ENCODE data around the gene VIT.

Gene VIT

GRCh38 chr2:36777272-36777671 lies 80.8 kb downstream of the VIT start:
- H3K36me3 ChIP-seq (ENCODE audit: control insufficient read depth in 4 of 4, insufficient read depth in 4 of 4, low read length in 3 of 4): no peaks in the 10 kb centered on the region
- no peak overlapping the region for H3K27ac ChIP-seq (ENCODE audit: insufficient read depth in 1 of 2, low read depth in 1 of 2, low read length in 2 of 2, poor library complexity in 1 of 2, severe bottlenecking in 2 of 2)
- no peaks in the 10 kb centered on the region for H3K9me3 ChIP-seq (ENCODE audit: control extremely low read depth in 1 of 5, control insufficient read depth in 4 of 5, insufficient read depth in 2 of 5, low read depth in 1 of 5, low read length in 4 of 5)
- H3K4me1 ChIP-seq (ENCODE audit: control extremely low read depth in 1 of 4, control insufficient read depth in 4 of 4, insufficient read depth in 4 of 4, low read length in 3 of 4): peaks cover 0 to 6% (median under 1%) of the 10 kb centered on the region in 4 experiments
- no peak for DNase-seq
- H3K4me3 ChIP-seq (ENCODE audit: control insufficient read depth in 1 of 7, extremely low read depth in 1 of 7, insufficient read depth in 4 of 7, low read depth in 2 of 7, low read length in 6 of 7): no peak overlapping the region
- ChIA-PET CTCF (interaction anchor here (2.3 to 2.5 kb wide), 2 partner anchors 11 to 15 kb away, joined by 7 to 8 read pairs; no protein-coding TSS in a partner anchor), POLR2A (no interaction called here)
- H3K27me3 ChIP-seq (replicated peaks in 2 of 5; ENCODE audit: control insufficient read depth in 4 of 5, insufficient read depth in 5 of 5, low read length in 4 of 5): no peaks in the 10 kb centered on the region
- 87% methylated on average over 1 of the region's 2 CpGs for WGBS (ENCODE audit: insufficient coverage)

- H3K27ac ChIP-seq (ENCODE audit: insufficient read depth in 1 of 2, low read depth in 1 of 2, low read length in 2 of 2, poor library complexity in 1 of 2, severe bottlenecking in 2 of 2): no peak overlapping the region
- WGBS (ENCODE audit: insufficient coverage): 100% methylated on average over 3 of the region's 5 CpGs
- no peaks in the 10 kb centered on the region for H3K9me3 ChIP-seq (ENCODE audit: control extremely low read depth in 1 of 5, control insufficient read depth in 4 of 5, insufficient read depth in 2 of 5, low read depth in 1 of 5, low read length in 4 of 5)
- no peak overlapping the region for H3K4me3 ChIP-seq (ENCODE audit: control insufficient read depth in 1 of 7, extremely low read depth in 1 of 7, insufficient read depth in 4 of 7, low read depth in 2 of 7, low read length in 6 of 7)
- H3K36me3 ChIP-seq (ENCODE audit: control insufficient read depth in 4 of 4, insufficient read depth in 4 of 4, low read length in 3 of 4): no peaks in the 10 kb centered on the region
- no peaks in the 10 kb centered on the region for H3K27me3 ChIP-seq (replicated peaks in 2 of 5; ENCODE audit: control insufficient read depth in 4 of 5, insufficient read depth in 5 of 5, low read length in 4 of 5)
- ChIA-PET POLR2A (no interaction called here), CTCF (interaction anchor here (1.0 to 2.5 kb wide), 4 partner anchors 9 to 29 kb away, joined by 3 to 8 read pairs (median 5); no protein-coding TSS in a partner anchor)
- peaks cover 0 to 8% (median under 1%) of the 10 kb centered on the region in 4 experiments for H3K4me1 ChIP-seq (ENCODE audit: control extremely low read depth in 1 of 4, control insufficient read depth in 4 of 4, insufficient read depth in 4 of 4, low read length in 3 of 4)
- no peak for DNase-seq
Measured at GRCh38 chr2:36777788-36778187, 81.3 kb downstream of the VIT start.

- no peaks in the 10 kb centered on the region for H3K36me3 ChIP-seq (ENCODE audit: control insufficient read depth in 4 of 4, insufficient read depth in 4 of 4, low read length in 3 of 4)
- H3K9me3 ChIP-seq (ENCODE audit: control extremely low read depth in 1 of 5, control insufficient read depth in 4 of 5, insufficient read depth in 2 of 5, low read depth in 1 of 5, low read length in 4 of 5): no peaks in the 10 kb centered on the region
- peaks cover 0 to 8% (median under 1%) of the 10 kb centered on the region in 4 experiments for H3K4me1 ChIP-seq (ENCODE audit: control extremely low read depth in 1 of 4, control insufficient read depth in 4 of 4, insufficient read depth in 4 of 4, low read length in 3 of 4)
- WGBS (ENCODE audit: insufficient coverage): 100% methylated on average over 1 of the region's 2 CpGs
- no peak overlapping the region for H3K27ac ChIP-seq (ENCODE audit: insufficient read depth in 1 of 2, low read depth in 1 of 2, low read length in 2 of 2, poor library complexity in 1 of 2, severe bottlenecking in 2 of 2)
- no peak for DNase-seq
- H3K27me3 ChIP-seq (replicated peaks in 2 of 5; ENCODE audit: control insufficient read depth in 4 of 5, insufficient read depth in 5 of 5, low read length in 4 of 5): no peaks in the 10 kb centered on the region
- no peak overlapping the region for H3K4me3 ChIP-seq (ENCODE audit: control insufficient read depth in 1 of 7, extremely low read depth in 1 of 7, insufficient read depth in 4 of 7, low read depth in 2 of 7, low read length in 6 of 7)
- ChIA-PET CTCF (interaction anchor here (0.8 to 2.5 kb wide), 7 partner anchors 9 to 224 kb away, joined by 3 to 8 read pairs (median 5); no protein-coding TSS in a partner anchor), POLR2A (no interaction called here)
Measured at GRCh38 chr2:36779462-36779861, 83.0 kb downstream of the VIT start.

GRCh38 chr2:36780231-36780839 lies 83.8 kb downstream of the VIT start:
- 0% methylated on average over 2 of the region's 4 CpGs for WGBS (ENCODE audit: insufficient coverage)
- Histone ChIP-seq H3K27ac (ENCODE audit: insufficient read depth in 1 of 2, low read depth in 1 of 2, low read length in 2 of 2, poor library complexity in 1 of 2, severe bottlenecking in 2 of 2) (no peak overlapping the region), H3K4me1 (ENCODE audit: control extremely low read depth in 1 of 4, control insufficient read depth in 4 of 4, insufficient read depth in 4 of 4, low read length in 3 of 4) (peaks cover 0 to 8% (median under 1%) of the 10 kb centered on the region in 4 experiments), H3K9me3 (ENCODE audit: control extremely low read depth in 1 of 5, control insufficient read depth in 4 of 5, insufficient read depth in 2 of 5, low read depth in 1 of 5, low read length in 4 of 5) (no peaks in the 10 kb centered on the region), H3K36me3 (ENCODE audit: control insufficient read depth in 4 of 4, insufficient read depth in 4 of 4, low read length in 3 of 4) (no peaks in the 10 kb centered on the region), H3K27me3 (replicated peaks in 2 of 5; ENCODE audit: control insufficient read depth in 4 of 5, insufficient read depth in 5 of 5, low read length in 4 of 5) (no peaks in the 10 kb centered on the region), H3K4me3 (ENCODE audit: control insufficient read depth in 1 of 7, extremely low read depth in 1 of 7, insufficient read depth in 4 of 7, low read depth in 2 of 7, low read length in 6 of 7) (peak overlapping the region in 1 of 7 experiments; percentile 14)
- ChIA-PET POLR2A (interaction anchor here (1.2 kb wide), 1 partner anchor 185 kb away, joined by 3 read pairs; no protein-coding TSS in a partner anchor), CTCF (interaction anchor here (0.8 to 2.6 kb wide), 8 partner anchors 11 to 138 kb away, joined by 3 to 15 read pairs (median 3); no protein-coding TSS in a partner anchor)
- peak; percentile 25 to 63 (median 57) for DNase-seq

- H3K4me1 ChIP-seq (ENCODE audit: control extremely low read depth in 1 of 4, control insufficient read depth in 4 of 4, insufficient read depth in 4 of 4, low read length in 3 of 4): peaks cover 0 to 8% (median under 1%) of the 10 kb centered on the region in 4 experiments
- no peaks in the 10 kb centered on the region for H3K27me3 ChIP-seq (replicated peaks in 2 of 5; ENCODE audit: control insufficient read depth in 4 of 5, insufficient read depth in 5 of 5, low read length in 4 of 5)
- no peaks in the 10 kb centered on the region for H3K36me3 ChIP-seq (ENCODE audit: control insufficient read depth in 4 of 4, insufficient read depth in 4 of 4, low read length in 3 of 4)
- no peaks in the 10 kb centered on the region for H3K9me3 ChIP-seq (ENCODE audit: control extremely low read depth in 1 of 5, control insufficient read depth in 4 of 5, insufficient read depth in 2 of 5, low read depth in 1 of 5, low read length in 4 of 5)
- CTCF ChIA-PET: interaction anchor here (0.8 to 2.9 kb wide), 4 partner anchors 9 to 431 kb away, joined by 3 to 15 read pairs (median 6); no protein-coding TSS in a partner anchor
- no peak for DNase-seq
- 89% methylated on average over 10 of the region's 19 CpGs for WGBS (ENCODE audit: insufficient coverage)
- H3K27ac ChIP-seq (ENCODE audit: insufficient read depth in 1 of 2, low read depth in 1 of 2, low read length in 2 of 2, poor library complexity in 1 of 2, severe bottlenecking in 2 of 2): no peak overlapping the region
- POLR2A ChIA-PET: no interaction called here
- H3K4me3 ChIP-seq (ENCODE audit: control insufficient read depth in 1 of 7, extremely low read depth in 1 of 7, insufficient read depth in 4 of 7, low read depth in 2 of 7, low read length in 6 of 7): peak overlapping the region in 1 of 7 experiments; percentile 19
Measured at GRCh38 chr2:36781907-36782720, 85.6 kb downstream of the VIT start.

- no CpG with 5 or more reads among the region's 2 CpGs for WGBS (ENCODE audit: insufficient coverage)
- Histone ChIP-seq H3K36me3 (ENCODE audit: control insufficient read depth in 4 of 4, insufficient read depth in 4 of 4, low read length in 3 of 4) (no peaks in the 10 kb centered on the region), H3K4me1 (ENCODE audit: control extremely low read depth in 1 of 4, control insufficient read depth in 4 of 4, insufficient read depth in 4 of 4, low read length in 3 of 4) (peaks cover 0 to 8% (median under 1%) of the 10 kb centered on the region in 4 experiments), H3K9me3 (ENCODE audit: control extremely low read depth in 1 of 5, control insufficient read depth in 4 of 5, insufficient read depth in 2 of 5, low read depth in 1 of 5, low read length in 4 of 5) (no peaks in the 10 kb centered on the region), H3K4me3 (ENCODE audit: control insufficient read depth in 1 of 7, extremely low read depth in 1 of 7, insufficient read depth in 4 of 7, low read depth in 2 of 7, low read length in 6 of 7) (no peak overlapping the region), H3K27ac (ENCODE audit: insufficient read depth in 1 of 2, low read depth in 1 of 2, low read length in 2 of 2, poor library complexity in 1 of 2, severe bottlenecking in 2 of 2) (no peak overlapping the region), H3K27me3 (replicated peaks in 2 of 5; ENCODE audit: control insufficient read depth in 4 of 5, insufficient read depth in 5 of 5, low read length in 4 of 5) (no peaks in the 10 kb centered on the region)
- no peak for DNase-seq
- ChIA-PET CTCF (interaction anchor here (0.6 to 2.9 kb wide), 4 partner anchors 10 to 469 kb away, joined by 3 to 8 read pairs (median 4); no protein-coding TSS in a partner anchor), POLR2A (no interaction called here)
Measured at GRCh38 chr2:36783246-36783645, 86.7 kb downstream of the VIT start.
